Activated T-helper 1 cell treated with anti-CD3 and anti-CD28 coated beads, Interleukin-2, amount 50 U/mL, for 16 hours (primary cell): ENCODE measurements around the gene ENTPD1.

ENCODE experiments used
- DNase-seq, 2 donors: peaks; one replicate each; pipeline ENCODE4 v3.0.0-alpha.2; 2020; ENCODE audit warnings: low read depth in 1 of 2, low spot score in 1 of 2

ENTPD1 gene

GRCh38 chr10:95821720-95822119 lies 65.8 kb downstream of the ENTPD1 start:
- no peak for DNase-seq

- DNase-seq, result no peak
Observed at GRCh38 chr10:95830044-95830443, 74.1 kb downstream of the ENTPD1 start.

- DNase-seq, result no peak
Observed at GRCh38 chr10:95831076-95831475, 75.1 kb downstream of the ENTPD1 start.

GRCh38 chr10:95831515-95831914 lies 75.6 kb downstream of the ENTPD1 start:
- no peak for DNase-seq

GRCh38 chr10:95832216-95833041 lies 76.5 kb downstream of the ENTPD1 start:
- DNase-seq, result peak in 1 of 2 donors; percentile 2

GRCh38 chr10:95833042-95833610 lies 77.2 kb downstream of the ENTPD1 start:
- DNase-seq, result no peak

- no peak for DNase-seq
Observed at GRCh38 chr10:95834406-95834805, 78.4 kb downstream of the ENTPD1 start.

GRCh38 chr10:95835149-95835860 lies 79.3 kb downstream of the ENTPD1 start:
- no peak for DNase-seq

GRCh38 chr10:95835911-95836310 lies 79.9 kb downstream of the ENTPD1 start:
- no peak for DNase-seq

- DNase-seq, result no peak
Observed at GRCh38 chr10:95836610-95837355, 80.8 kb downstream of the ENTPD1 start.

GRCh38 chr10:95837356-95837776 lies 81.4 kb downstream of the ENTPD1 start:
- no peak for DNase-seq

GRCh38 chr10:95837783-95838182 lies 81.8 kb downstream of the ENTPD1 start:
- no peak for DNase-seq

GRCh38 chr10:95840121-95840520 lies 84.2 kb downstream of the ENTPD1 start:
- DNase-seq, result no peak

GRCh38 chr10:95840681-95841080 lies 84.7 kb downstream of the ENTPD1 start:
- no peak for DNase-seq

GRCh38 chr10:95841661-95842498 lies 85.9 kb downstream of the ENTPD1 start:
- DNase-seq, result no peak

- DNase-seq, result no peak
Observed at GRCh38 chr10:95845411-95845810, 89.4 kb downstream of the ENTPD1 start.

GRCh38 chr10:95847007-95847406 lies 91.0 kb downstream of the ENTPD1 start:
- DNase-seq, result no peak

- no peak for DNase-seq
Observed at GRCh38 chr10:95848841-95849240, 92.9 kb downstream of the ENTPD1 start.

GRCh38 chr10:95850791-95851190 lies 94.8 kb downstream of the ENTPD1 start:
- DNase-seq, result no peak

- DNase-seq, result no peak
Observed at GRCh38 chr10:95860166-95860940, 104.4 kb downstream of the ENTPD1 start.
